COLO829 (cell line): ENCODE measurements around the gene SMARCA4.
A peak's percentile ranks its signal among the peaks of the same experiment; 100 is the strongest.

Source experiments
- DNase-seq: peaks from one replicate; pipeline ENCODE4 v3.0.0; 2012; ENCODE audit warnings: low spot score

The SMARCA4 gene

DNA sequence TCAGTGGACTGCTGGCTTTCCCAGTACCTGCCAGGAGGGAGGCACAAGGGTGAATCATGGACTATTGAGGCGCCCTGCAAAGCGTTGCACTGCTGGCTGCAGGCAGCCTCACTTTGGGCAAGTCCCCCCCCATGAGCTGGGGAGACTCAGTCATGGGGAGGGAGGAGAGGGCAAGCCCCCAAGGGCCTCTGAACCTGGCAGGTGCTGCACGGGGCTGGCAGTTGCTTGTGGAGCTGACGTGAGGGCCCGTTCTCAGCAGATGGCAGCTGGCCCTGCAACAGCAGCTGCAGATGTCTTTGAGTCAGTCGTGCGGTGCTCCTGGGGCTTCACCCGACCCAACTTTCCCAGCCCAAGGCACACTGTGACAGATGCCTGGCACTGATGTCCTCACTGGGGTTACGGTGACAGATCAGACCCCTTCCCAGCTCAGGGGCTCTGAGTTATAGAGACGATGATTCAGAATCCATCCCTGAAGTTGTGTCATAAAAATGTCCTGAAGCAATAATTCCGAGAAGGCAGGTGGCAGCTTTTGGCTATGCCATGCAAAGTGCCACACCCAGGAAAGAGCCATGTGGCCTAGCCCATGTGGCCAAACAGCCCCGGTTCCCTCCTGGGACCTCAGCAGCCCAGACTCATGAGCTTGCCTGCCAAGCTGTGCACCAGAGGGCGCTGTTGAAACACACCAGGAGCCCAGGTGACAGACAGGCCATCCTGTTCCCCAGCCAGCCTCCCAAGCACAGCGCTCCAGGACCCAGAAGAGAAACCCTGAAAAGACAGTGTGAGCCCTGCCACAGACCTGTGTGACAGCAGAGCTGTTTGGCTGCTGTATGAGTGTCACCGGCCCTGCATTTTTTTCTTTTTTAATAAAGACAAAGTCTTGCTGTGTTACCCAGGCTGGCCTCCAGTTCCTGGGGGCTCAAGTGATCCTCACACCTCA lies 74.9 kb downstream of the SMARCA4 start:
- DNase-seq = peak; percentile 77

DNA sequence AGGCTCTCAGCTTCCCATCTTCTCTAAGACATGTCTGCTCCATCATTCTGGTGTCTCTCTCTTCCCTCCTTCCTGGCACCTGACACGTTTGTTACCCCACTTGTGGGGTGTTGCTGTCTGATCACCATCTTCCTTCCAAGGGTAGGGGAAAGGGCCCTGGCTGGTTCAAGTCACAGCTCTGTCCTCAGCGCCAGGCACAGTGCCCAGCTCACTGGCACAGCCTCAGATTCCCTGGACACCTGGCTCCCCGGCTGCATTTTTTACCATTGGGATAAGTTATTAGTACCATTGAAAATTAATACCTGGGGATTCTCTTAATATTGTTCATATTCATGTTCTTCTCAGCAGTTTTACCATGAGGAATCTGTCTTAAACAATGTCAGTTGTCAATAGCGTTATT lies 77.7 kb downstream of the SMARCA4 start:
- DNase-seq = no peak

DNA sequence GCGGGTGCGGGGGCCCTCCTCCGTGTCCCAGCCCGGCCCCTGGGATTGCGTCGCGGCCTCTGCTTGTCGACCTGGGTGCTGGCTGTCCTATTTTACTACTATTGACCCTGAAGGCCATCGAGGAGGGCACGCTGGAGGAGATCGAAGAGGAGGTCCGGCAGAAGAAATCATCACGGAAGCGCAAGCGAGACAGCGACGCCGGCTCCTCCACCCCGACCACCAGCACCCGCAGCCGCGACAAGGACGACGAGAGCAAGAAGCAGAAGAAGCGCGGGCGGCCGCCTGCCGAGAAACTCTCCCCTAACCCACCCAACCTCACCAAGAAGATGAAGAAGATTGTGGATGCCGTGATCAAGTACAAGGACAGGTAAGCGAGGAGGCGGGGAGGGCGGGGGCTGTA lies 80.4 kb downstream of the SMARCA4 start:
- DNase-seq = no peak

- no peak for DNase-seq
Measured at GRCh38 chr19:11041966-11042627, 81.3 kb downstream of the SMARCA4 start.

DNA sequence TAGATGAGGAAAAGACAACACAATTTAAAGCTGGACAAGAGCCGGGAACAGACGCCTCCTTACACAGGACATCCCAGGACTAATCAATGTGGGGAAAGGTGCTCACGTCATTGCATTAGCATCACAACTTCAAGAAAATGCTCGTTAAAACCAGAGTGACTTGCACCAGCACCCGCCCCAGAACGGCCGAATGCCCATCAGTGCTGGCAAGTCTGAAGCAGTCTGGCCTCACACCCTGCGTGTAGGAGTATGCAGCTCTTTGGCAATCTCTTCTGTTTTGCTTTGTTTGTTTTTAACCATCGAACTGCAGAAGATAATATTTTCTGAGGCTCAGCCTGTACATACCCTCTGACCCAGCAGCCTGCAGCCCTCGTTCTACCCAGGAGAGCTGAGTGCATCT lies 83.6 kb downstream of the SMARCA4 start:
- DNase-seq = no peak

- no peak for DNase-seq
Measured at GRCh38 chr19:11045536-11045935, 84.7 kb downstream of the SMARCA4 start.

DNA sequence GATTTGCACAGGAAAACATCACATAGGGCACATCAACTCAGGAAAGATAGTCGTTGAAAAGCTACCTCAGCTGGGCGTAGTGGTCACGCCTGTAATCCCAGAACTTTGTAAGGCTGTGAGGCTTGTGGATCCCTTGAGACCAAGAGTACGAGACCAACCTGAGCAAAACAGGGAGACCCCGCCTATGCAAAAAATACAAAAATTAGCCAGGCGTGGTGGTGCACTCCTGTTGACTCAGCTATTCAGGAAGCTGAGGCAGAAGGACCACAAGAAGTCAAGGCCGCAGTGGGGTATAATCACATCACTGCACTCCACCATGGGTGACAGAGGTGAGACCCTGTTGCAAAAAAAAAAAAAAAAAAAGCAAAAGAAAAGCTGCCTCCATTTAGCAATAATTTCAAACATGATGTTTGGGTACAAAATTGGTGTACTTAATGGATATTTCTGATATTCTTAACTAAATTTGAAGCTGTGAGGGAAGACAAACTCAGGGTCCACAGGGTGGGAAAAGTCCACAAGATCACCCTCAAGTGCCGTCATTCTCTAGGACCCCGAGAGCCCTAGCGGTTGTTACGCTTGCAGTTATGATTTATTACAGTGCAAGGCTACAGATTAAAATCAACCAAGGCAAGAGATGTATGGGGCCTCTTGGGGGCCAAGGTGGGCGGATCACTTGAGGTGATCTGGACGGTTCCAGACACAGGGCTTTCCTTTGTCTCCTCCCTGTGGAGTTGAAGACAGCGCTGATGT lies 86.0 kb downstream of the SMARCA4 start:
- no peak for DNase-seq

- DNase-seq = no peak
Measured at GRCh38 chr19:11047866-11048265, 87.0 kb downstream of the SMARCA4 start.

- DNase-seq = no peak
Measured at GRCh38 chr19:11050323-11051114, 89.7 kb downstream of the SMARCA4 start.

DNA sequence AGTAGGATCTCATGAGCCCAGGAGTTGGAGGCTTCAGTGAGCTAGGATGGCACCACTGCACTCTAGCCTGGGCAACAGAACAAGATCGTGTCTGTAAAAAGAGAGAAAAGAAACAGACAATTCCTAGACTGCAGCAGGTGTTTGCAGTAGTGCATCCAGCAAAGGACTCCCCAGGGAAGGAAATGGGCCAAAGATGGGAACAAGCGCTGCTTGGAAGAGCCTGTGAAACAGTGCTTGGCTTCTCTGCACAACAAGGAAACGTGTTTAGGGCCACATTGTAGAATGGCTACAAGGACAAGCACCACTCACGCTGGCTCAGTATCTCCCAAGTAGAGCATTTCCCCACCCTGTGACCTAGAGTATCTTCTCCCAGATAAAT lies 93.0 kb downstream of the SMARCA4 start:
- no peak for DNase-seq

DNA sequence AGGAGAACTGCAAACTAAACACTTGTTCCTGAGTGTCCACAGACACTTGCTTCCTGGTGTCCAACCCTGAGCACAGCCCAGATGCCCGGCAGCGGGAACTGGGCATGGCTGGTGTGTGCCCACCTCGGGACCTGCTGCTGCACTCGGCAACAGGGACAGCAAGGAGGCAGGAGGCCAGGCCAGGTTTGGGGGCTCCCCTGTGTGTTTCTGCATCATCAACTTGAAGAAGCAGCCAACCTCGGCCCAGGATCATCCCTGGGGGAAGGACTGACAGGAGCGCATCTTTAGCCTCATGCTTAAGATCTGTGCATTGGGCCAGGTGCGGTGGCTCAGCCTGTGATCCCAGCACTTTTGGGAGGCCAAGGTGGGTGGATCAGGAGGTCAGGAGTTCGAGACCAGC lies 93.4 kb downstream of the SMARCA4 start:
- DNase-seq = no peak

GRCh38 chr19:11054628-11055027 lies 93.8 kb downstream of the SMARCA4 start:
- DNase-seq = no peak

DNA sequence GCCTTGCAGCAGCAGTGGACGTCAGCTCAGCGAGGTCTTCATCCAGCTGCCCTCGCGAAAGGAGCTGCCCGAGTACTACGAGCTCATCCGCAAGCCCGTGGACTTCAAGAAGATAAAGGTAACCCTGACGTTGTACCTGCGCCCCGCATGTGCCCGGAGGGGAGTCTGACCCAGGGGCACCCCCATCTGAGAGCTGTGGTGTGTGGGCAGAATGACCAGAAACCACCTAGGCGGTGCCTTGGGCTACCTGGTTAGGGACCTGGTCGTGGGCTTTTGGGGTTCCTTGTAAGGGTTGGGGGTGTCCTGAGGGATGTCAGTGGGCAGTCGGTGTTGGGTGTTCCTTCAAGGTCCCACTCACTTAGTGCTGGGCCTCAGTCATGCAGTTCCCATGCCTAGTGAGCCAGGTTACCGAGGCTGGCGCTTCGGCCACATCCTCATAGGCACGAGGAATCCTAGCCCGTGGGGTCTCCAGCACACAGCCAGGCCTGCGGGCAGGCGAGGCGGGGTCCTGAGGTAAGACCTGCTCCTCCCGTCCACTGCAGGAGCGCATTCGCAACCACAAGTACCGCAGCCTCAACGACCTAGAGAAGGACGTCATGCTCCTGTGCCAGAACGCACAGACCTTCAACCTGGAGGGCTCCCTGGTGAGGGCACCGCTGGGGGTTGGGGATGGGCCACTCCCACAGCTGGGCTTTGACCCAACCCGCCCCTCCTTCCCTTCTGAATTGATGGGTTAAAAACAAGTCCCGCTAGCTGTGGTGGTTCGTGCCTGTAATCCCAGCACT lies 97.6 kb downstream of the SMARCA4 start:
- no peak for DNase-seq

DNA sequence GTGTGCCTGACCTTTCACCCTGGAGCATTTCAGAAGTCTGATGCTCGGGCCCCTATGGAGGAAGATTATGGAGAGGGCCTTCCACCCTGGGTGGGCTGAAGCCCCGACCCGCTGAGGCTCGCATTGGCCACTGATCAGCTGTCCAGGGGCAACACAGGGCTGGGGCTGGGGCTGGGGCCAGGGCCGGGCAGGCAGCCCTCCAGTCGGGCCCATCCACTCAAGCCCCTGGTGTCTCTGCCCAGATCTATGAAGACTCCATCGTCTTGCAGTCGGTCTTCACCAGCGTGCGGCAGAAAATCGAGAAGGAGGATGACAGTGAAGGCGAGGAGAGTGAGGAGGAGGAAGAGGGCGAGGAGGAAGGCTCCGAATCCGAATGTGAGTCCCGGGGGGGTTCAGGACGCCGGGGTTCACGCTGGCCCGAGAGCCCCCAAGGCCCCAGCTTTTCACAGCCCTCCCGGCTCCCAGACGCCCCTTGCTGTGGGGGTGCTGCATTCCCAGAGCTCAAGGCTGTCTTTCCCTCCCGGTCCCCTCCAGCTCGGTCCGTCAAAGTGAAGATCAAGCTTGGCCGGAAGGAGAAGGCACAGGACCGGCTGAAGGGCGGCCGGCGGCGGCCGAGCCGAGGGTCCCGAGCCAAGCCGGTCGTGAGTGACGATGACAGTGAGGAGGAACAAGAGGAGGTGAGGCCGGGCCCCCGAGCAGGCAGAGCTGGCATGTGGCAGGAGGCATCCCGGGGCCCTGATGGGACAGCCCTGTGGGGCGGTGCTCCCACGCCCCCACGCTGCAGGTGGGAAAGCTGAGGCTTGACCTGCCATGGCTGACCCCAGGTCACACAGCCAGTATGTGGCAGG lies 98.9 kb downstream of the SMARCA4 start:
- DNase-seq = no peak

DNA sequence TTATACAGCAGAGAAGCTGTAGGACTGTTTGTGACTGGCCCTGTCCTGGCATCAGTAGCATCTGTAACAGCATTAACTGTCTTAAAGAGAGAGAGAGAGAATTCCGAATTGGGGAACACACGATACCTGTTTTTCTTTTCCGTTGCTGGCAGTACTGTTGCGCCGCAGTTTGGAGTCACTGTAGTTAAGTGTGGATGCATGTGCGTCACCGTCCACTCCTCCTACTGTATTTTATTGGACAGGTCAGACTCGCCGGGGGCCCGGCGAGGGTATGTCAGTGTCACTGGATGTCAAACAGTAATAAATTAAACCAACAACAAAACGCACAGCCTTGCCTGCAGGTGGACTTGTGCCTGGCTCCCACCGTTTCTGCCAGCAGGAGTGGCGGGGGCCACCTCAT lies 101.1 kb downstream of the SMARCA4 start:
- no peak for DNase-seq

DNA sequence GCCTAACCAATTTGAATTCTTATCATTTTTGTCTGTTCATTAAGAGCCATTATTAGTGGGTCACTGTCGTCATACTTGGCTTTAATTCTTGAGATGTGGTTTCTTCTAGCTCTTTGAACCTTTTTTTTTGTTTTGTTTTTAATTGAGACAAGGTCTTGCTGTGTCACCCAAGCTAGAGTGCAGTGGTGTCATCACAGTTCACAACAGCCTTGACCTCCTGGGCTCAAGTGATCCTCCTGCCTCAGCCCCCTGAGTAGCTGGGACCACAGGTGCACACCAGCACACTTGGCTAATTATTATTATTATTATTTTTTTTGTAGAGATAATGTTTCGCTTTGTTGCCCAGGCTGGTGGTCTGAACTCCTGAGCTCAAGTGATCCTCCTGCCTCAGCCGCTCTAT lies 102.6 kb downstream of the SMARCA4 start:
- no peak for DNase-seq

- DNase-seq = no peak
Measured at GRCh38 chr19:11064831-11065303, 104.0 kb downstream of the SMARCA4 start.

DNA sequence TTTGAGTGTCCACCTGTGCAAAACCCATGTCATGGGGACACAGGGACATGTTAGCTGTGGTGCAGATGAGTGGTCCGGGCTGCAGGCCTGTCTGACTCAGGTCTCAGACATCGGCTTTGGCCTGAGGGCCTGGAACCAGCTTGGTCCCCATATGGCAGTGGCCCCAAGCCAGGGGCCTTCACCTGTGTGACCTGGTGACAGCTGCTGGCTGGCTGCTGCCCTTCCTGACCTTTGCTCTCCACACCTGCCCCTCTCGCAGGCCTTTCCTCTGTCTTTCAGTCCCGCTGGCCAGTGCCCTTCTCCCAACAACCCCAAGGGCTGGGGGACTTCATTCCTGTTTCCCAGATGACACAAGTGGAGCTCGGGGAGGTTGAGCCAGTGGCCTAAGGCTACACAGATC lies 105.5 kb downstream of the SMARCA4 start:
- DNase-seq = no peak

- no peak for DNase-seq
Measured at GRCh38 chr19:11067356-11068113, 106.7 kb downstream of the SMARCA4 start.
